SH-SY5Y (cell line): ENCODE results near the gene FAM200C.

Experiments
- GATA2 ChIP-seq: IDR thresholded peaks from 2 replicates; pipeline ENCODE4 v1.6.1; 2011; ENCODE audit warnings: mild to moderate bottlenecking, low read depth, low read length
- GATA3 ChIP-seq: IDR thresholded peaks from 2 replicates; pipeline ENCODE4 v1.6.1; 2011; ENCODE audit warnings: low read depth, mild to moderate bottlenecking, low read length, moderate library complexity

DNA sequence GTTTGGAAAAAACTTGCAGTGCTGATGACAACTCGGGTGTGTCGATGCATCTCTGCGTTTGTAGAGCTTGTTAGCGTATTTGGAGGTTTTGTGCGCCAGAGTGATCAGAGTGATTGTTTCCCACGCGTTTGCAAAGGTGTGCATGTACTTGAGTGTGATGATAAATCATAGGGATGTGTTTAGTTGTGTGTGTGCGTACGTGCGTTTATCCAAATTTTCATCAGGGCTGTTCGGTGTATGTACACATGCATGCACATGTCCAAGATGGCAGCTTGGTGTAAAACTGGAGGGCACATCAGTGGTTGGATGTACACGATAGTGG, 29.2 kb downstream of the FAM200C start:
- TF ChIP-seq GATA2 (no peak), GATA3 (no peak)
